Measurements from ENCODE around the gene RECK.

DNA sequence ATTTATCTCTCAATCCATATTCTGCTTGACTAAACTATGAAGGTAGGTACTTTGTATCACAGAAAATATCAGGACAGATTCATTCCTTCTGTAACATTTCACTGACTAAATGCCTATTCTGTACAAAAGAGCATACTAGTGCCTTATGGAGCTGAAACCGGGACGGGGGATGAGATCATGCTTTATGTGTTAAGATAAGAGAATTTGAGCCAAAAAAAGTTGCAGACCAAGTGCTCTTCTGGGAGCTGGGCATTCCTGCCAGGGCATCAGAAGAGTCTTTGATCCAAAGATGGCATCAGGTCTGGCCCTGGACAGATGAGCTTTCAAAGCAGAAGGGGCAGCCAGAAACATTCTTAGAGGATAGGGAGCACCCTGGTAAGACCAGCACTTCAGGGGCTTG lies 72.4 kb downstream of the RECK start:
- TF ChIP-seq, protein P1, sequence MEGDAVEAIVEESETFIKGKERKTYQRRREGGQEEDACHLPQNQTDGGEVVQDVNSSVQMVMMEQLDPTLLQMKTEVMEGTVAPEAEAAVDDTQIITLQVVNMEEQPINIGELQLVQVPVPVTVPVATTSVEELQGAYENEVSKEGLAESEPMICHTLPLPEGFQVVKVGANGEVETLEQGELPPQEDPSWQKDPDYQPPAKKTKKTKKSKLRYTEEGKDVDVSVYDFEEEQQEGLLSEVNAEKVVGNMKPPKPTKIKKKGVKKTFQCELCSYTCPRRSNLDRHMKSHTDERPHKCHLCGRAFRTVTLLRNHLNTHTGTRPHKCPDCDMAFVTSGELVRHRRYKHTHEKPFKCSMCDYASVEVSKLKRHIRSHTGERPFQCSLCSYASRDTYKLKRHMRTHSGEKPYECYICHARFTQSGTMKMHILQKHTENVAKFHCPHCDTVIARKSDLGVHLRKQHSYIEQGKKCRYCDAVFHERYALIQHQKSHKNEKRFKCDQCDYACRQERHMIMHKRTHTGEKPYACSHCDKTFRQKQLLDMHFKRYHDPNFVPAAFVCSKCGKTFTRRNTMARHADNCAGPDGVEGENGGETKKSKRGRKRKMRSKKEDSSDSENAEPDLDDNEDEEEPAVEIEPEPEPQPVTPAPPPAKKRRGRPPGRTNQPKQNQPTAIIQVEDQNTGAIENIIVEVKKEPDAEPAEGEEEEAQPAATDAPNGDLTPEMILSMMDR (conservative IDR thresholded peaks at IDR 0.05; ENCODE audit: low read depth in 2 of 2): no peak
- TF ChIP-seq EZH2phosphoT487 (IDR thresholded peaks at IDR 0.05; ENCODE audit: unreplicated experiment) (no peak), POLR2AphosphoS5 (IDR thresholded peaks at IDR 0.05; ENCODE audit: low read depth) (no peak), EZH2 (IDR thresholded peaks at IDR 0.05; ENCODE audit: low read depth, unreplicated experiment) (no peak), NANOG (IDR thresholded peaks at IDR 0.05; ENCODE audit: borderline replicate concordance) (no peak)
- TF ChIP-seq, protein P2, sequence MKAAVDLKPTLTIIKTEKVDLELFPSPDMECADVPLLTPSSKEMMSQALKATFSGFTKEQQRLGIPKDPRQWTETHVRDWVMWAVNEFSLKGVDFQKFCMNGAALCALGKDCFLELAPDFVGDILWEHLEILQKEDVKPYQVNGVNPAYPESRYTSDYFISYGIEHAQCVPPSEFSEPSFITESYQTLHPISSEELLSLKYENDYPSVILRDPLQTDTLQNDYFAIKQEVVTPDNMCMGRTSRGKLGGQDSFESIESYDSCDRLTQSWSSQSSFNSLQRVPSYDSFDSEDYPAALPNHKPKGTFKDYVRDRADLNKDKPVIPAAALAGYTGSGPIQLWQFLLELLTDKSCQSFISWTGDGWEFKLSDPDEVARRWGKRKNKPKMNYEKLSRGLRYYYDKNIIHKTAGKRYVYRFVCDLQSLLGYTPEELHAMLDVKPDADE (IDR thresholded peaks at IDR 0.05): no peak
- TF ChIP-seq, protein P3, sequence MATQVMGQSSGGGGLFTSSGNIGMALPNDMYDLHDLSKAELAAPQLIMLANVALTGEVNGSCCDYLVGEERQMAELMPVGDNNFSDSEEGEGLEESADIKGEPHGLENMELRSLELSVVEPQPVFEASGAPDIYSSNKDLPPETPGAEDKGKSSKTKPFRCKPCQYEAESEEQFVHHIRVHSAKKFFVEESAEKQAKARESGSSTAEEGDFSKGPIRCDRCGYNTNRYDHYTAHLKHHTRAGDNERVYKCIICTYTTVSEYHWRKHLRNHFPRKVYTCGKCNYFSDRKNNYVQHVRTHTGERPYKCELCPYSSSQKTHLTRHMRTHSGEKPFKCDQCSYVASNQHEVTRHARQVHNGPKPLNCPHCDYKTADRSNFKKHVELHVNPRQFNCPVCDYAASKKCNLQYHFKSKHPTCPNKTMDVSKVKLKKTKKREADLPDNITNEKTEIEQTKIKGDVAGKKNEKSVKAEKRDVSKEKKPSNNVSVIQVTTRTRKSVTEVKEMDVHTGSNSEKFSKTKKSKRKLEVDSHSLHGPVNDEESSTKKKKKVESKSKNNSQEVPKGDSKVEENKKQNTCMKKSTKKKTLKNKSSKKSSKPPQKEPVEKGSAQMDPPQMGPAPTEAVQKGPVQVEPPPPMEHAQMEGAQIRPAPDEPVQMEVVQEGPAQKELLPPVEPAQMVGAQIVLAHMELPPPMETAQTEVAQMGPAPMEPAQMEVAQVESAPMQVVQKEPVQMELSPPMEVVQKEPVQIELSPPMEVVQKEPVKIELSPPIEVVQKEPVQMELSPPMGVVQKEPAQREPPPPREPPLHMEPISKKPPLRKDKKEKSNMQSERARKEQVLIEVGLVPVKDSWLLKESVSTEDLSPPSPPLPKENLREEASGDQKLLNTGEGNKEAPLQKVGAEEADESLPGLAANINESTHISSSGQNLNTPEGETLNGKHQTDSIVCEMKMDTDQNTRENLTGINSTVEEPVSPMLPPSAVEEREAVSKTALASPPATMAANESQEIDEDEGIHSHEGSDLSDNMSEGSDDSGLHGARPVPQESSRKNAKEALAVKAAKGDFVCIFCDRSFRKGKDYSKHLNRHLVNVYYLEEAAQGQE (IDR thresholded peaks at IDR 0.05; ENCODE audit: unreplicated experiment): no peak
